ENCODE data around the gene PRR12.

GRCh38 chr19:49559928-49560327, 31.1 kb upstream of the PRR12 start:
- TF ChIP-seq TAF1 (conservative IDR thresholded peaks at IDR 0.05) (no peak), EGR1 (IDR thresholded peaks at IDR 0.05; ENCODE audit: low read depth in 2 of 2) (no peak), CTCF (IDR thresholded peaks at IDR 0.05; ENCODE audit: low read depth, low read length, missing input control) (no peak), REST (IDR thresholded peaks at IDR 0.05) (no peak), JUND (IDR thresholded peaks at IDR 0.05) (no peak), RAD21 (IDR thresholded peaks at IDR 0.05) (no peak), MAX (IDR thresholded peaks at IDR 0.05) (no peak)

Data from liver (tissue), 3 donors.